CD1c-positive myeloid dendritic cell (primary cell): ENCODE measurements around the gene GSTA5.
"Not testable (repeated sequence)": the region's sequence is repeated elsewhere in the genome, so short reads cannot be mapped to it uniquely, and the experiment has no call there.

Experiments used
- DNase-seq: peaks from one replicate; pipeline ENCODE4 v3.0.0-alpha.2; 2016; ENCODE audit errors: extremely low spot score

Gene GSTA5

DNA sequence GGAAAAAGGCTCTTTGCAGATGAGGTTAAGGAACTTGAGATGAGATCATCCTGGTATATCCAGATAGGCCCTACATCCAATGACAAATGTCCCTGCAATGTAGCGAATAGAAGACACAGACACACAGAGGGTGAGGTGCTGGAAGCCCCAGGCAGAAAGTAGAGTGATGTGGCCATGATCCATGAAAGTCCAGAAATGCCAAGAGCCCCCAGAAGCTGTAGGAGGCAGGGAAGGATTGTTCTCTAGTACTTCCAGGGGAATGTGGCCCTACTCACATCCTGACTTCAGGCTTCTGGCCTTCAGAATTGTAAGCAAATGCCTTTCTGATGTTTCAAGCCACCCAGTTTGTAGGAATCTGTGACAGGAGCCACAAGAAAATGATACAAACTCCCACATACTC is 51.0 kb downstream of the GSTA5 start:
- not testable (repeated sequence) for DNase-seq

DNA sequence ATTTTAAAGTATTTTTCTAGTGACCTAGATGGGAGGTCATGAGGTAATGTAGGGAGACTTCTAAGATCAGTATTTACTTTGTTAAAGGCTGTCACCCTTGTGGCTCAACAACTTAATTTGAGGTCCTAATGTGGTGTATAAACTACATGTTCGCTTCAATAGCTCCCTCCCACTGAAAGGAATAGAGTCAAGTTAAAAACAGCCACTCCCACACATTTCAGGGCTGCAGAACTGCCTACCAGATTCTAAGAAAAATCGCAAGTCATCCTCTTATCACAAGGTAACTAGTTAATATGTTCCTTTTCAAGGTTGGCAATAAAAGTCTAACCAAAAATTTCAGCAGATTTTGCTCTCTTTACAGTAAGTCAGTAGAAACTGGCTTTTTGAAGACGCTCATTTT is 52.1 kb downstream of the GSTA5 start:
- no peak for DNase-seq

DNA sequence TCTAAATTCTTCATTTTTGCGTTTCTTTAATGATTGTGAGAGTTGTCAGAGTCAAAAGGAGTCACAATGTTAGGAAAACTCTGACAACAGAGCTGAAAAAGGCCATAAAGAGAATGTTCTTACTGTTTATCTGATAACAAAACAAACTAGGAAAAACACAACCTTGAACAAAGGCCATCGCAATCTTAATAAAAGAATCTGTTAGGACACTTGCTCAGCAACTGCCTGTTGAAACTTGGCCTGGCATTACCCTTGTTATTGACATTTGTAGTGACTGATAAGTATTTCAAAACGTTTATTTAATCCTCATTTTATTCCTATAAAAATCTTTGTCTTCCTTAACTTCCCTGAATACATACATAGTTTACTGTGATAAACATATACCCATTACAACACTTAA is 52.7 kb downstream of the GSTA5 start:
- DNase-seq = no peak

DNA sequence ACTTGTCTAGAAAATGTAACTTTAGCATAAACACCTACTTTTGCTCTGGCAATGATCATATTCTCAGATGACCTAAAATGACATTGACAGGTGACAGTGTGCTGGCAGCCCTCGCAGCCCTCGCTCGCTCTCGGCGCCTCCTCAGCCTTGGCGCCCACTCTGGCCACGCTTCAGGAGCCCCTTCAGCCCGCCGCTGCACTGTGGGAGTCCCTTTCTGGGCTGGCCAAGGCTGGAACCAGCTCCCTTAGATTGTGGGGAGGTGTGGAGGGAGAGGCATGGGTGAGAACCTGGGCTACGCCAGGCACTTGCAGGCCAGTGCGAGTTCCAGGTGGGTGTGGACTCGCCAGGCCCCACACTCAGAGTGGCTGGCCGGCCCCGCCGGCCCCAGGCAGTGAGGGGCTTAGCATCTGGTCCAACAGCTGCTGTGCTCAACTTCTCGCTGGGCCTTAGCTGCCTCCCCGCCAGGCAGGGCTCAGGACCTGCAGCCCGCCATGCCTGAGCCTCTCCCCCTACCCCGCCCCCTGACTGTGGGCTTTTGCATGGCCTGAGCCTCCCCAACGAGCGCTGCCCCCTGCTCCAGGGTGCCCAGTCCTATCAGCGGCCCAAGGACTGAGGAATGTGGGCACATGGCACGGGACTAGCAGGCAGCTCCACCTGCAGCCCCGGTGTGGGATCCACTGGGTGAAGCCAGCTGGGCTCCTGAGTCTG is 54.2 kb downstream of the GSTA5 start:
- DNase-seq = no peak

DNA sequence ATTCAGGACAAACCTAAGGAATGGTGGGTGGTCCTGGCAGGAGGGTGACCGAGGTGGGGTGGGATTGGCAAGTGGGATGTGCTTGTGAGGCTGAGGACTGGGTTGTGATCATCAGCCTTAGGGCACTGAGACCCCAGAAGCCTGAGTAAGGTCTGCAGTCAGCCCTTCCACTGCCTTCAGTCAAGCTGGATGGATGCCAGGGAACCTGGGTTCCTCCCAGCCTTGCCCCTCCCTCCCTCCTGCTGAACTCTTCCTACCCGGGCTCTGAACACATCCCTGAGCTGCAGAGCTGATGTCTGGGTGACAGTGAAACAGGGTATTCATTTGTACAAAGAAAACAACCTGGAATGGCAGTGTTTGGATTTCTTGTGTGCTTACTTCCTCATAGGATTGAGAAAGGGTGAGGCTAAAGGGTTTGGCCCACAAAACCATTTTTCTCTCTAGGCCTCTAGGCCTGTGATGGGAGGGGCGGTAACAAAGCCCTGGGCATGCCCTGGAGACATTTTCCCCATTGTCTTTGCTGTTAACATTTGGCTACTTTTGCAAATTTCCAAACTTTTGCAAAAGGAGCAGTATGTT is 57.8 kb downstream of the GSTA5 start:
- DNase-seq = not testable (repeated sequence)

DNA sequence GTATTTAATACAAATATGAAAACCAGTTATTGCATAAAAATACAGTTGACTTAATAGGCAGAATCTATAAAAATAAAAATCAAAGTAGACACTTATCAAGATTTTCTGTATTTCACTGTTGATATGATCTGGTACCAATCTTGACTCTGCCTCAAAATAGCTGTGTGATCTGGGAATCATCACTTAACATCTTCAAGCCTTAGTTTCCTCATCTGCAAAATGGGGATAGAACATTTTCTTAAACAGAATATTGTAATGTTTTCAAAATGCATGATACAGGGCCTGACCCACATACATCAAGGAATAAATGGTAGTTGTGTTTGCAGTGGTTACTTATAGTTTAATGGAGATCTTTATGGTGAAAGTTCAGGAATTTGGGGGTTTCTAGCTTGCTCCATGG is 58.4 kb downstream of the GSTA5 start:
- not testable (repeated sequence) for DNase-seq
